HG03378 (cell line): ENCODE results near the gene SLC22A7.
"Not testable (repeated sequence)": the region's sequence is repeated elsewhere in the genome, so short reads cannot be mapped to it uniquely, and the experiment has no call there.

Source experiments
- ATAC-seq: cut with Tn5 transposase; IDR thresholded peaks from one replicate; pipeline ENCODE4 v1.9.1; 2021; ENCODE audit warnings: mild to moderate bottlenecking, moderate library complexity; ENCODE audit not compliant: unreplicated experiment

The SLC22A7 gene

DNA sequence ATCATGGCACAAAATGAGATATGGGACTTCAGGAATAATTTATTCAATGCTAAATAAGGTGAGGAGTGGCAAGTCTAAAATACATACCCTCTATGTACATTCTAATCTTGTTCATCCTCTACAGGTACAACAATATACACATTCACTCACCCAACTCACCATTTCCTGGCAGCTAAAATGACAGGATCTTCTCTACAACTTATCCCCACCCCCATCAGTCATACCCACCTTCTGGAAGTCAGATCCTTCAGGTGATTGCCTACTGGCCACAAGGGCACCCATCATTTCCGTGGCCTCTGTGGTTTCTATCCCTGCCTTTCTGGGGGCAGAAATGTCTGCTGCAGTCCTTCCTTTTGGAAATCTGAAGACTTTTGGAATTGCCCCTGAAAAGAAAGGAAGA is 33.4 kb downstream of the SLC22A7 start:
- no peak for ATAC-seq

DNA sequence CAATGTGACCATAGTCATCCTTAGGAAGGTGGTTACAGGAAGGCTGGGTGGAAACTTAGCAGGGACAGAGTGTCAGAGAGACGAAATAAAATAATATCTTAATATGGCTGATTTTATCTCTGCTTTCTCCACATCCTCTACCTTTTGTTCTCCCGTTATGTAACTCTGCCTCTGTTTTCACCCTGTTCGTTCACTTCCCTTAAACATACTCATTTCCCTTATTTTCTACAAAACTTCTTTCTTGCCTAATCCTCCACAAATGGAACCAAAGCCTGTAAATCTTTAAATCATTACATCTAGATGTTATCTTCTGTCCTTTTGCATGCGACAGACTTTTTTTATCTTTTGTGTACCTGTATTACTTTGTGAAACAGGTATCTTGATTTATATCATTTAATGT is 33.8 kb downstream of the SLC22A7 start:
- no peak for ATAC-seq

GRCh38 chr6:43334466-43335095 is 36.5 kb downstream of the SLC22A7 start:
- no peak for ATAC-seq

DNA sequence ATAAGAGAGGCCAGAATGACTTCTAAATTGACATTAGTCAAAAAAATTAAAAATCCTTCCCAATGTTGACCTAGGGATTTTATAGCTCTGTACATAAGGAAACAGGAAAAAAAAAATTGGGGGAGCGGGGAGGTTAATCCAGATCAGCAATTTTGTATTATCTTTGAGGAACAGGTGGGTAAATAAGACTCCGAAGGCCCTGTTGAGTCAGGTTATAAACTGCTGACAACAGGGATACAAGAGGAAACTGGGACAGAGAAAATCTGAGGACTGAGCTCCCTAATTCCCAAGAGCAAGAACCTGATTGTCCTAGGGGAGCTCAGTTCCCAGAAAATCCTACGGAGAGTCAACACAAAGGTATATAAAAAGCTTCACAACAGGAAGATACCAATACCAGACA is 37.4 kb downstream of the SLC22A7 start:
- no peak for ATAC-seq

DNA sequence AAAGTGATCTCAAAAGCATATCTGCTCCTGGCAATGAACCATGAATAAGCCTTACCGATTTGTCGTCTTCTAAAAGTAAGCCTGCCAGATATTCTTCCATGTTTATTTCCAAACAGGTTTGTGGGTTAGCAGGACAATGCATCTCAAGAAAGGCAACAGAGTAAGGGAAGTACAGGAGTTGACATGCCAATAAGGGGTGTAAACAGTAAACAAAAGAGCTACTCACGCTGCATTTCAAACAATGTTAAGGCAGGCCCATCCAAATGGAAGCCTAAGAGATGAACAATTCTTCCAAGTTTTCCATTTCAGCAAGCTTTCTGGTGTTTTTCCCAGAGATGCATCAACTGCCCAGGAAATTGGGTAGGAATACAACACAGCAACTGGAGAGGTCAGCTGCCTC is 38.3 kb downstream of the SLC22A7 start:
- ATAC-seq = no peak

DNA sequence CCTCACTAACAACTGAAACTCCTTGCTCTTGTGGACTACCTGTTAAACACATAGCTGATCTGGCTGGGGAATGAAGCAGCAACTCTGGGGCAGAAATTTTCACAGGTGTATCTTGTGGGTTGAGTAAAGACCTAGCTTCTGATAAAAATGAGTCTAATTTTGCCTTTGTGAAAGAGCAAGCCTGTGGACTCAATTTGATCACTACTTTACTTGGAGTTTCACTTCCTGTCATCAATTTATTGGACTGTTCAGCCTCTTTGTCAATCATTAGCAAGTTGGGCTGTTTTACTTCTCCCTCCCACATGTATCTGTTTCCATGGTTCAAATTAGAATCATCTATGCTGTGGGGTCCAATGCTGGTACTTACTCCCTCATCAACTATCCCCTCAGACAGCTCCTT is 40.2 kb downstream of the SLC22A7 start:
- ATAC-seq = peak; percentile 57

- ATAC-seq = peak; percentile 69
Measured at GRCh38 chr6:43339168-43339567, 41.1 kb downstream of the SLC22A7 start.

DNA sequence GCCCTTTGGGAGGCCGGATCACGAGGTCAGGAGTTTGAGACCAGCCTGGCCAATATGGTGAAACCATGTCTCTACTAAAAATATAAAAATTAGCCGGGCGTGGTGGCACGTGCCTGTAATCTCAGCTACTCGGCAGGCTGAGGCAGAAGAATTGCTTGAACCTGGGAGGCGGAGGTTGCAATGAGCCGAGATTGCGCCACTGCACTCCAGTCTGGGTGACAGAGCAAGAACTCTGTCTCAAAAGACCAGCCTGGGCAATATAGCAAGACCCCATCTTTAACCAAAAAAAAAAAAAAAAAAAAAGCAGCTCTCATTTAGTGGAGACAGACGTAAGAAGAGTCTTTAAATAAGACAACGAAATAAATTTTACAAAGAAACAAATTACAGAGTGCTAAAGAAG is 48.2 kb downstream of the SLC22A7 start:
- ATAC-seq = not testable (repeated sequence)

DNA sequence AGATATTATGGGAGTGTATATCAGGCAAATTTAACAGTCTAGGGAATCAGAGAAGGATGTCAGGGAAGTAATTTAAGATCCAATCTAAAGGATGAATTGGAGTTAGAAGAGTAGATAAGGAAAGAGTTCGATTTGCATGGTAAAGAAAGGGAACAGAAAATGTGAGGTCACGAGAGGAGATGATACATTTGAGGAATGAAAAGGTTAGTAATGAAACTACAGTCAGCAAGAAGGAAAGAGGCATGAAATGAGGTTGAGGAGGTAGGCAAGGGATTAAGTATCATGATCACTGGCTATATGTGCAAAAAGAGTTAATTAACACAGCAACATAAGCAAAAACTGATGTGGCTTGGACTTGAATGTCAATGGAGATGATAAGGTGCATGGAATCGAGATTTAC is 49.0 kb downstream of the SLC22A7 start:
- no peak for ATAC-seq

GRCh38 chr6:43347444-43347843 is 49.4 kb downstream of the SLC22A7 start:
- ATAC-seq = no peak

DNA sequence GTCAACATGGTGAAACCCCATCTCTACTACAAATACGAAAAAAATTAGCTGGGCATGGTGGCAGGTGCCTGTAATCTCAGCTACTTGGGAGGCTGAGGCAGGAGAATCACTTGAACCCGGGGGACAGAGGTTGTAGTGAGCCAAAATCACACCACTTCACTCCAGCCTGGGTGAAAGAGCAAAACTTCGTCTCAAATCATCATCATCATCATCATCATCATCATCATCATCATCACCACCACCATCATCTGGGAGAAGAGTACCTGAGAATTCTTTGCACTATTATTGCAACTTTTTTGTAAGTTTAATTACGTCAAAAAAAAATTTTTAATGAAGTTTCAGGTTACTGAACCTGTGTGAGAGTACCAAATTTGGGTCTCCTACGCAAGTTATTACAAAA is 53.9 kb downstream of the SLC22A7 start:
- ATAC-seq = not testable (repeated sequence)
